ENCODE results near the gene ZNF653. TPM values are rescaled to one million over a fixed set of nuclear protein-coding genes. Genes with fewer than 3 reads are reported as not detected.

Gene ZNF653, protein sequence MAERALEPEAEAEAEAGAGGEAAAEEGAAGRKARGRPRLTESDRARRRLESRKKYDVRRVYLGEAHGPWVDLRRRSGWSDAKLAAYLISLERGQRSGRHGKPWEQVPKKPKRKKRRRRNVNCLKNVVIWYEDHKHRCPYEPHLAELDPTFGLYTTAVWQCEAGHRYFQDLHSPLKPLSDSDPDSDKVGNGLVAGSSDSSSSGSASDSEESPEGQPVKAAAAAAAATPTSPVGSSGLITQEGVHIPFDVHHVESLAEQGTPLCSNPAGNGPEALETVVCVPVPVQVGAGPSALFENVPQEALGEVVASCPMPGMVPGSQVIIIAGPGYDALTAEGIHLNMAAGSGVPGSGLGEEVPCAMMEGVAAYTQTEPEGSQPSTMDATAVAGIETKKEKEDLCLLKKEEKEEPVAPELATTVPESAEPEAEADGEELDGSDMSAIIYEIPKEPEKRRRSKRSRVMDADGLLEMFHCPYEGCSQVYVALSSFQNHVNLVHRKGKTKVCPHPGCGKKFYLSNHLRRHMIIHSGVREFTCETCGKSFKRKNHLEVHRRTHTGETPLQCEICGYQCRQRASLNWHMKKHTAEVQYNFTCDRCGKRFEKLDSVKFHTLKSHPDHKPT
- total RNA-seq (2022; extraction: Qiagen RNA extraction; ENCODE audit: low read depth) = 4.1 to 5.9 TPM (median 5.4 TPM) in 5 replicates

DNA sequence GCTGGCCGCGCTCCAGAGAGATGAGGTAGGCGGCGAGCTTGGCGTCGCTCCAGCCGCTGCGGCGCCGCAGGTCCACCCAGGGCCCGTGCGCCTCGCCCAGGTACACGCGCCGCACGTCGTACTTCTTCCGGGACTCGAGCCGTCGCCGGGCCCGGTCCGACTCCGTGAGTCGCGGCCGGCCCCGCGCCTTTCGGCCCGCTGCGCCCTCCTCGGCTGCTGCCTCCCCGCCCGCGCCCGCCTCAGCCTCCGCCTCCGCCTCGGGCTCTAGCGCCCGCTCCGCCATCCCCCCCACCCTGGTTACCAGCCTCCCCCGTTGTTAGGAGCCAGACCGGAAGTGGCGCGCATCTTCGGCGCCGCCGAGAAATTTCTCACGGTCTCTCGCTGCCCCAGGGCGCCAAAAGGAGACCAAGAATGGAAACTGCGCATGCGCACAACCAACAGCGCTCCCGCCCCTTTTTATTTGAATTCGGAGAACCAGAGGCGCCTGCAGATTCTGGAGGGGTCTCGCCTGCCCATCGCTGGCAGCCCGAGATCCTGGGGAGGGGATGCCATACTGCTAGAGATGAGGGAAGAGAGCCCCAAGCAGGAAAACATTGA, at the start of gene ZNF653:
Gene ZNF653 (minus strand): TSS at position 336 of the 597 bp plus-strand sequence. CDS start 53 bp downstream, at position 283.

GRCh38 chr19:11538232-11539036, 32.8 kb upstream of the ZNF653 start, which contains the start of gene CNN1:
Gene CNN1, plus strand, starts transcription at chr19:11538851. Its CDS starts 77 bp downstream, at chr19:11538928.

GRCh38 chr19:11528551-11529341, 23.1 kb upstream of the ZNF653 start, which contains the start of gene ECSIT:
Gene ECSIT, minus strand, starts transcription at chr19:11529134. Its CDS starts 9,964 bp downstream, at chr19:11519170.

DNA sequence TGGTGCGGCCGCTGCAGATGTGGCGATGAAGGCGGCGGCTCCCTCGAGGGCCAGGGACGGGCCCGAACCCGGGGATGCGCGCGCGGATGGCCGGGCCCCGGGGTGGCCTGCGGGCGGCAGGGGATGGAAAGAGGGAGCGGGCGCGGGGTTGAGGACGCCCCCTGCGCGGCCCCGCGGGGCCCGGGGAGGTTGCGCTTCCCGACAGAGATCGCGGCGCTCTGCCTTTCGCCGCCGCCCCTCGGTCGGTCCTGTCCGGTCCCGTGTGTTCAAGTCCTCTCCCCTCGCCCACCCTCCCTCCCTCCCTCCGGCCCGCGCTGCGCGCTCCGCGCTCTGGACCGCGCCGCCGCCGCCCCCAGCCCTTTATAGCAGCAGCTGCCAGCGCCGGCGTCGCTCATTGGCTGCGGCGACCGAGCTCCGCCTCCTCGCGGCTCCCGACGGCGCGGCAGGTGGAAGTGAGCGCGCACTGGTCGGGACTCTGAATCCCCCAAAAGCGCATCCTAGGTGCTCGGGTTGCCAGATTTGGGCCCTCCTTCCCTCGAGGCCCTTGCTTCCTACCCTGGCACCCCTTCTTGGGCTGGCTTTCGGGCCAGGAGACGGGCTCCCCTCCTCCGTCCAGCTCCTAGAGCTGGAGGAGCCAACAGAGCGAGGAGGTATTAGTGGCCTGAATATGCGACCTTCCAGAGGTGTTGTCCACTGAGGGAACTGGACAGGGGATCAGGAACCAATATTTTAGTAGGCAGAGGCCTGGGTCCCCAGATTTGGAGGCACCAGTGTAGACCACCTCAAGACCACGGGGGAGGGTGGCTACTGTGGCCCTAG, 24.7 kb downstream of the ZNF653 start, which contains the start of gene ELAVL3:
Gene ELAVL3 (minus strand): TSS at position 332 of the 819 bp plus-strand sequence. CDS start 438 bp downstream, outside the sequence.

GRCh38 chr19:11435057-11435832, 70.4 kb downstream of the ZNF653 start, which contains the start of the genes ODAD3 and PRKCSH:
Gene ODAD3, minus strand, starts transcription at chr19:11435121. Its CDS starts 105 bp downstream, at chr19:11435016.
Gene PRKCSH, plus strand, starts transcription at chr19:11435635. Its CDS starts 483 bp downstream, at chr19:11436118.

Other genes starting within 250 kb of the ZNF653 start
- gene DOCK6, start 243.3 kb downstream of the ZNF653 start, total RNA-seq (2022; extraction: Qiagen RNA extraction; ENCODE audit: low read depth) = 7.9 to 10.9 TPM (median 8.3 TPM) in 5 replicates
- gene TSPAN16, start 209.7 kb downstream of the ZNF653 start, total RNA-seq (2022; extraction: Qiagen RNA extraction; ENCODE audit: low read depth) = not detected in 5 replicates
- gene RAB3D, start 166.2 kb downstream of the ZNF653 start, total RNA-seq (2022; extraction: Qiagen RNA extraction; ENCODE audit: low read depth) = 2.4 to 3.5 TPM (median 3.0 TPM) in 5 replicates
- 93.6 to 128 TPM (median 112 TPM) in 5 replicates for gene TMEM205, start 159.6 kb downstream of the ZNF653 start, total RNA-seq (2022; extraction: Qiagen RNA extraction; ENCODE audit: low read depth)
- gene CCDC159, start 159.3 kb downstream of the ZNF653 start, total RNA-seq (2022; extraction: Qiagen RNA extraction; ENCODE audit: low read depth) = 4.3 to 5.6 TPM (median 5.5 TPM) in 5 replicates
- gene PLPPR2, start 150.4 kb downstream of the ZNF653 start, total RNA-seq (2022; extraction: Qiagen RNA extraction; ENCODE audit: low read depth) = 6.8 to 10.4 TPM (median 10.3 TPM) in 5 replicates
- gene SWSAP1, start 131.2 kb downstream of the ZNF653 start, total RNA-seq (2022; extraction: Qiagen RNA extraction; ENCODE audit: low read depth) = 1.3 to 2.7 TPM (median 2.3 TPM) in 5 replicates
- gene EPOR, start 121.5 kb downstream of the ZNF653 start, total RNA-seq (2022; extraction: Qiagen RNA extraction; ENCODE audit: low read depth) = 3.5 to 5.7 TPM (median 5.1 TPM) in 5 replicates
- gene RGL3, start 86.5 kb downstream of the ZNF653 start, total RNA-seq (2022; extraction: Qiagen RNA extraction; ENCODE audit: low read depth) = 1.3 to 2.4 TPM (median 1.8 TPM) in 5 replicates
- gene ODAD3, start 70.7 kb downstream of the ZNF653 start, total RNA-seq (2022; extraction: Qiagen RNA extraction; ENCODE audit: low read depth) = 0.87 to 1.4 TPM (median 1.1 TPM) in 5 replicates
- 251 to 271 TPM (median 263 TPM) in 5 replicates for gene PRKCSH, start 70.2 kb downstream of the ZNF653 start, total RNA-seq (2022; extraction: Qiagen RNA extraction; ENCODE audit: low read depth)
- gene ELAVL3, start 24.8 kb downstream of the ZNF653 start, total RNA-seq (2022; extraction: Qiagen RNA extraction; ENCODE audit: low read depth) = 0.07 to 0.19 TPM (median 0.13 TPM) in 4 of 5 replicates, not detected in the other
- gene ECSIT, start 23.3 kb upstream of the ZNF653 start, total RNA-seq (2022; extraction: Qiagen RNA extraction; ENCODE audit: low read depth) = 30.6 to 37.0 TPM (median 32.2 TPM) in 5 replicates
- 0.23 to 0.60 TPM (median 0.53 TPM) in 5 replicates for gene CNN1, start 33.0 kb upstream of the ZNF653 start, total RNA-seq (2022; extraction: Qiagen RNA extraction; ENCODE audit: low read depth)
- 91.9 to 124 TPM (median 109 TPM) in 5 replicates for gene ELOF1, start 53.4 kb upstream of the ZNF653 start, total RNA-seq (2022; extraction: Qiagen RNA extraction; ENCODE audit: low read depth)
- gene ACP5, start 71.8 kb upstream of the ZNF653 start, total RNA-seq (2022; extraction: Qiagen RNA extraction; ENCODE audit: low read depth) = 0.10 to 0.33 TPM (median 0.24 TPM) in 4 of 5 replicates, not detected in the other
- gene ZNF627, start 91.6 kb upstream of the ZNF653 start, total RNA-seq (2022; extraction: Qiagen RNA extraction; ENCODE audit: low read depth) = 3.4 to 5.3 TPM (median 4.0 TPM) in 5 replicates
- gene ZNF823, start 233.1 kb upstream of the ZNF653 start, total RNA-seq (2022; extraction: Qiagen RNA extraction; ENCODE audit: low read depth) = 2.1 to 4.6 TPM (median 3.1 TPM) in 5 replicates

All from A549 treated with CpdA at 1 μM for 4 hours (cell line).